ENCODE results near the gene APOA4.

DNA sequence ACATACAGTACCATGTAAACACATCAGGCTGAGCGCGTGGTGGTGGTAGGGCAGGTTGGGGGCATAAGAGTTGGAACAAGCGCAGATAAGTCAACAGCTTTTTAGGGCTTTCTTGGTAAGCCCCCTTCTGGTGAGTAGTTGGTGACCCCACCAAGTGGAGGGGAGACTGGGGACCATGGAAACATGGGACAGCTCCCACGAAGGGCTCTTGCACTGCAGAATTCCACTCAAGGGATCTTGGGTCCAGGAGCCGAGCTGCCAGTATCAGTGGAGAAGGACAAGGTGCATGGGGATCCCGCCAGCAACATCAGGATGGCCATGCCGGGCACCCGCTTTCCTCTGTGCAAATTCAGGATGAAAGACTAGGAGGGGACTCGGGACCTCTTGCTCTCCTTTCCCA is 20.6 kb upstream of the APOA4 start:
- no peak for TF ChIP-seq CTCF (IDR thresholded peaks at IDR 0.05)
- TF ChIP-seq EP300 (IDR thresholded peaks at IDR 0.05; ENCODE audit: low read depth): no peak
